Pancreas (tissue), 10 donors: Measurements from ENCODE around the gene WNT11. TPM values are rescaled to one million over a fixed set of nuclear protein-coding genes. Genes with fewer than 3 reads are reported as not detected.

Experiments used
- ATAC-seq, 4 donors: fragments of 200-7000 bp; cut with Tn5 transposase; one replicate each; pipeline versions ENCODE4 v1.8.0 to v1.9.1; 2020; ENCODE audit warnings: mild to moderate bottlenecking in 4 of 4, moderate library complexity in 4 of 4
- DNase-seq, 6 donors: peaks; one replicate each; pipeline ENCODE4 v3.0.0-alpha.2; 2020
- FAIRE-seq: peaks from 2 replicates; lab custom pipeline; 2012; peaks lifted over from hg19 to GRCh38; lab: Jason Lieb, UNC
- H3K27ac ChIP-seq, 4 donors: fragments of 200-600 bp; sonication (generic); 1 replicate in 3 of 4; 2 replicates in 1 of 4; pipeline versions ENCODE4 v1.5.0 to v1.8.0; 2020
- H3K27me3 ChIP-seq, 4 donors: fragments of 200-600 bp; one replicate each; pipeline ENCODE4 v1.8.0; 2021
- H3K36me3 ChIP-seq, 3 donors: fragments of 200-600 bp; sonication (generic) in 1 of 3; one replicate each; pipeline versions ENCODE4 v1.5.0 to v1.8.0; 2020 to 2021
- H3K4me1 ChIP-seq, 3 donors: fragments of 200-600 bp; one replicate each; pipeline ENCODE4 v1.8.0; 2021
- H3K4me3 ChIP-seq, 4 donors: fragments of 200-600 bp; sonication (generic) in 2 of 4; one replicate each; pipeline versions ENCODE4 v1.5.0 to v1.8.0; 2020 to 2021
- H3K9me3 ChIP-seq, 4 donors: fragments of 200-600 bp; one replicate each; pipeline ENCODE4 v1.8.0; 2021
- CTCF ChIP-seq, 4 donors: fragments of 200-600 bp; sonication (generic) in 3 of 4; IDR thresholded peaks; one replicate each; pipeline versions ENCODE4 v1.5.0 to v1.8.0; 2021; ENCODE audit warnings: antibody characterized with exemption in 4 of 4
- WGBS, 2 donors: extraction: QIAGEN DNeasy Blood & Tissue Kit; methylation state at CpG; one replicate each; pipeline ENCODE4 v1.1.7; 2013; 5-methylcytosine and 5-hydroxymethylcytosine counted together
- intact Hi-C, 3 donors: fragments of 100-400 bp; cut with DNase I; formaldehyde crosslinking; loops; one replicate each; pipeline versions ENCODE4 v1.11.1 to v1.14.2; 2022
- polyA plus RNA-seq, 2 donors: library from polyadenylated mRNA; stranded (reverse); fragments of 200-250 nt; gene quantifications; one replicate each; pipeline ENCODE4 v1.2.3, GENCODE V29; 2013
- total RNA-seq, 6 donors: library from RNA; stranded (reverse); fragmentation: NEBNext Ultra II Directional in 4 of 6; extraction: Animal tissue kit (Norgen Biotek cat#: 25700) in 4 of 6; gene quantifications; one replicate each; pipeline versions ENCODE4 v1.2.1 to v1.2.4, GENCODE V29; 2021 to 2023
- donor health status: healthy with polysubstance abuse.
- donor health status: DM: no; HTN: no; CAD: no; lungs with moderate emphysema.
- donor health status: DM: no; HTN: no; CAD: no.
- donor health status: control.
- donor health status: control.
- donor health status: Bipolar disorder and iron deficiency.
- donor health status: DM: yes; HTN: yes; CAD: no.
- donor health status: DM: no; HTN: no; CAD: no.
- donor health status: DM: no; HTN: no; CAD: no.
- donor health status: DM: yes; HTN: yes; CAD: no.

Gene WNT11
- total and polyA plus RNA-seq, 8 donors = 2.6 to 30.5 (median 6.2) TPM

GRCh38 chr11:76159303-76159937 is 46.9 kb downstream of the WNT11 start:
- no peaks in the 10 kb centered on the region for H3K36me3 ChIP-seq
- FAIRE-seq = no peak
- intact Hi-C loops = loop anchor here in 2 of 3 donors (5.0 to 10.0 kb wide), 2 partner anchors 262 to 265 kb away; no protein-coding TSS in a partner anchor
- peak in 1 of 6 donors; percentile 53 for DNase-seq
- 79 to 86% methylated on average over 14 of the region's 14 CpGs for WGBS, 2 donors
- no peaks in the 10 kb centered on the region for H3K9me3 ChIP-seq
- H3K4me3 ChIP-seq = no peak overlapping the region
- no peak for TF ChIP-seq CTCF (IDR thresholded peaks at IDR 0.05)
- H3K4me1 ChIP-seq = no peaks in the 10 kb centered on the region
- no peaks in the 10 kb centered on the region for H3K27me3 ChIP-seq
- H3K27ac ChIP-seq = no peak overlapping the region
- no peak for ATAC-seq

GRCh38 chr11:76158394-76159302 is 47.7 kb downstream of the WNT11 start:
- H3K27me3 ChIP-seq = no peaks in the 10 kb centered on the region
- H3K36me3 ChIP-seq = no peaks in the 10 kb centered on the region
- 81 to 87% methylated on average over 24 of the region's 24 CpGs for WGBS, 2 donors
- no peak for TF ChIP-seq CTCF (IDR thresholded peaks at IDR 0.05)
- DNase-seq (peak in 1 of 6 donors; percentile 39), ATAC-seq (no peak), FAIRE-seq (no peak)
- H3K9me3 ChIP-seq = no peaks in the 10 kb centered on the region
- H3K27ac ChIP-seq = no peak overlapping the region
- H3K4me3 ChIP-seq = no peak overlapping the region
- no peaks in the 10 kb centered on the region for H3K4me1 ChIP-seq
- intact Hi-C loops = loop anchor here in 2 of 3 donors (5.0 to 10.0 kb wide), 2 partner anchors 261 to 264 kb away; no protein-coding TSS in a partner anchor

GRCh38 chr11:76157891-76158290 is 48.4 kb downstream of the WNT11 start:
- FAIRE-seq (no peak), DNase-seq (no peak), ATAC-seq (no peak)
- H3K27me3 ChIP-seq = no peaks in the 10 kb centered on the region
- H3K9me3 ChIP-seq = no peaks in the 10 kb centered on the region
- 78 to 79% methylated on average over 7 of the region's 7 CpGs for WGBS, 2 donors
- no peak overlapping the region for H3K4me3 ChIP-seq
- H3K27ac ChIP-seq = no peak overlapping the region
- H3K36me3 ChIP-seq = no peaks in the 10 kb centered on the region
- intact Hi-C loops = loop anchor here in 2 of 3 donors (5.0 to 10.0 kb wide), 2 partner anchors 261 to 263 kb away; no protein-coding TSS in a partner anchor
- TF ChIP-seq CTCF (IDR thresholded peaks at IDR 0.05) = no peak
- H3K4me1 ChIP-seq = peaks cover 0 to 2% (median 0%) of the 10 kb centered on the region in 3 donors

DNA sequence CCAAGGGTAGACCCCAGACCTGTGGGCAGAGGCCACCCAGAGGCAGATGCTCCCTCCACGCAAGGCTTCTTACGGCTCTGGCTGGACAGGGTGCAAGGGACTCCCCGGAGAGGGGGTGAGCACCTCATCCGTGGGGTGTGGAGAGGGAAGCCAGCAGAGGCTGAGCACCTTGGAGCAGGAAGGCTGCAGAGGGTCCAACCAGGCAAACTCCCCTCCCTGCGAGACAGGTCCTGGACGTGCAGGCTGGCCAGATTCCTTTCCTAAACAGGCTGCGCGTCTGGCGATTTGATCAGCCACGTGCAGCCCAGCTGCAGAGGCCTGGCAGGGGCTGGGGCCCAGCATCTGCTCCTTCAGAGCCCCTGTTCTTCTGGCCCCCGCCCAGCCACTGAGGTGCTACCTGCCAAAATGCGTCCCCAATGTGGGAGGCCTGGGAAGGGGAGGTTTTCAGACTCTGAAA is 49.3 kb downstream of the WNT11 start:
- H3K27ac ChIP-seq = no peak overlapping the region
- H3K9me3 ChIP-seq = no peaks in the 10 kb centered on the region
- DNase-seq = no peak
- no peaks in the 10 kb centered on the region for H3K27me3 ChIP-seq
- intact Hi-C loops = loop anchor here in 2 of 3 donors (5.0 to 10.0 kb wide), 2 partner anchors 260 to 262 kb away; no protein-coding TSS in a partner anchor
- no peaks in the 10 kb centered on the region for H3K36me3 ChIP-seq
- H3K4me3 ChIP-seq = no peak overlapping the region
- 82 to 83% methylated on average over 12 of the region's 12 CpGs for WGBS, 2 donors
- no peak for ATAC-seq
- H3K4me1 ChIP-seq = peaks cover 0 to 8% (median 5%) of the 10 kb centered on the region in 3 donors
- FAIRE-seq = no peak
- no peak for TF ChIP-seq CTCF (IDR thresholded peaks at IDR 0.05)
